GDM1 (cell line): Measurements from ENCODE around the gene MRPS2.
A peak's percentile ranks its signal among the peaks of the same experiment; 100 is the strongest.

Experiments used
- DNase-seq: peaks from one replicate; lab custom pipeline; 2025; lab: John Stamatoyannopoulos, UW

MRPS2 gene

GRCh38 chr9:135480940-135481310 is 19.6 kb upstream of the MRPS2 start:
- no peak for DNase-seq

DNA sequence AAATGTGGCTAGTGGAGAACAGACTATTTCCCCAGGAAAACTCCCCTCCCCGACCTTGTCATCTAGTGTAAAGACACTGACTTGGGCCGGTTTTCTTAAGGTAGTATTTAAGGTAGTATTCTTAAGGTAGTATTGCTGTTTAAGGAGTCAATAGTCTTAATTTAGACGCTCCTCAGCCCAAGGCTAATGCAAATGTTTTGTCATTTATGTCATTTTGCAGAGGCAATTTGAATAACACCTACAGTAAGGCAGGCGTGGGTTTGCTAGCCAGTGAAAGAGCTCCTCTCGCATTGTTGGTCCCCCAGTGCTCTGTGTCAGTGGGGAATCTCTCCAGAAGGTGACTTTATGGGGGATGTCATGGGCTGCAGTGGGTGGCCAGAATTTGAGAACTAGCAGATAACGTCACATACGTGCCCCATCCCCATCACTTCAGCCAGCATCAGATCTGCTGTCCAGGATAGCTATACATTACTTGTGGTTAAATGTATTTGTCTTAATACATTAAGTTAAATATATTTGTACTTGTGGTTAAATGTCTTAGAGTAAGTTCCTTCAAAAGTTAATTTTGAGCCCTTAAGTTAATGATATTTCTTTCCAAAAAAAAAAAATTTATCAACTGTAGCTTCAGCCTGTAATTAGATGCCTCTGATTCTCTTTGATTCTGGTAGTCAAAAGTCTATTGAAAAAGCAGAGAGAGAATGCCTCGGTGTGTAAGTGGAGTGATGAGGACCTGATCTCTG is 18.3 kb upstream of the MRPS2 start:
- DNase-seq, result no peak

DNA sequence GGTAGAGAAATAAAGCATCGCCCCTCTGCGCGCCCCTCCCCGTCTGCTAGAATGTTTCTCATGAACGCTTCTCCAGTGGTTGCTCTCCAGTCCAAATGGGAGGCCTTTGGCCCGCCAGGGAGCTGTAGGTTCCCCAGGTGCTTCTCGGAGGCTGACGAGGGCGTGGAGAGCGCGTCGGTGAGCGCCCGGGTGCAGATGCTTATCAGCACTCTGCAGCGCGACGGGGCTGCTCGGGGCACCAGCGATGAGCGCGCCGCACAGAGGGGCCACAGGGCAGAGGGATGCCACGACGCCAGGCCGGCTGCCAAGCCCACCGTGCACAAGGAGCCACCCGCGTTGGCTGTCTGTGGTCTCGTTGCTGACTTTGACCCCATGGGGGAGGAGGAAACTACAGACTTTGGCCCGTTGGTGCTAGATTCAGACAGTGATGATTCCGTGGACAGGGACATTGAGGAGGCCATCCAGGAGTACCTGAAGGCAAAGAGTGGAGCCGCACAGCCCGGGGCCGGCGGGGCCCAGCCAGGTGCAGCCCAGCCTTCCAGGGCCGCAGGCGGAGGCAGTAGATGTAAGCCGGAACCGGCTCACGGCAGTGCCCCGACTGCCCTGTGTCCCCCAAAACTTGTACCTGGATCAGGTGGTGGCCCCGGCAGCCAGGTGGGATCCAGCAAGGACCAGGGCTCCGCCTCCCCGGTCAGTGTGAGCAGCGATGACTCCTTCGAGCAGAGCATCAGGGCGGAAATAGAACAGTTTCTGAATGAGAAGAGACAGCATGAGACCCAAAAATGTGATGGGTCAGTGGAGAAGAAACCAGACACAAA is 15.8 kb upstream of the MRPS2 start:
- DNase-seq, result no peak

GRCh38 chr9:135485385-135485784 is 15.1 kb upstream of the MRPS2 start:
- DNase-seq, result no peak

DNA sequence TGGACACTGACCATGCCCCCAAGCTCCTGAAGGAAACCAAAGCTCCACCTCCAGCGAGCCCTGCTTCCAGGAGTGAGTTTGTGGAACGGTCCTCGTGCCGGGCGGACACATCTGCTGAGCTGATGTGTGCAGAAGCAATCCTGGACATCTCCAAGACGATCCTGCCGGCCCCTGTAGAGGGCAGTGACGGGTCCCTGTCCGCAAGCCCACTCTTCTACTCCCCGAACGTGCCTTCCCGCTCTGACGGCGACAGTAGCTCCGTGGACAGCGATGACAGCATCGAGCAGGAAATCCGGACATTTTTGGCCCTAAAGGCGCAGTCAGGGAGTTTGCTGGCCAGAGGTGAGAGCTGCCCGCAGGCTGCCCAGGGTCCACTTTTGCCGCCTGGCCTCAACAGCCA is 14.7 kb upstream of the MRPS2 start:
- DNase-seq, result no peak

DNA sequence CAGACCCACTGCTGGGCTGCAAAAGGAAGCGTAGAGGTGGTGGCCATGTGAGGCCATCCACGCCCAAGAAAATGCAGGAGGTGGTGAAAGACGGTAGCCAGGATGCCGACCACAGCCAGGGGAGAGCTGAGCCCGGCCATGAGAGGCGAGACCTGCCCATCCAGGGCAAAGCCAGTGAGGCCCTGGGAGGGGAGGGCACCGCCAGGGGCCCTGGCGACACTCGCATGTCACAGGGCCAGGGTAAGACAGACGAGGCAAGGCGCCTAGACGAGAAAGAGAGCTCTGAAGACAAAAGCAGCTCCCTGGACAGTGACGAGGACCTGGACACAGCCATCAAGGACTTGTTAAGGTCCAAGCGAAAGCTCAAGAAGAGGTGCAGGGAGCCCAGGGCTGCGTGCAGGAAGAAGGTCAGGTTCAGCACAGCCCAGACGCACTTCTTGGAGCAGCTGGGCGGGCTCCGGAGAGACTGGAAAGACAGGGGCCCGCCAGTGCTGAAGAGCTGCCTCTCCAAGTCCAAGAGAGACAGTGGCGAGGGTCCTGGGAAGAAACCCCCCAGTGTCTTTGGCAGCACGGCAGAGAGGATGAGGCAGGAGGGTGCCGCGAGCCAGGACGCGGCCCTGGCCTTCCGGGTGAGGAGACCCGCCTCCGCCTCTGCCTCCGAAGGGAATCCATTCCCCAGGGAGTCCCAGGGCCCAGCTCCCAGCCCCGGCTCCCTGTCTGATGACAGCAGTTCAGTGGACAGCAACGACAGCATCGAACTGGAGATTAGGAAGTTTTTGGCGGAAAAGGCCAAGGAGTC is 14.0 kb upstream of the MRPS2 start:
- no peak for DNase-seq

GRCh38 chr9:135487281-135488012 is 13.0 kb upstream of the MRPS2 start:
- DNase-seq, result no peak

DNA sequence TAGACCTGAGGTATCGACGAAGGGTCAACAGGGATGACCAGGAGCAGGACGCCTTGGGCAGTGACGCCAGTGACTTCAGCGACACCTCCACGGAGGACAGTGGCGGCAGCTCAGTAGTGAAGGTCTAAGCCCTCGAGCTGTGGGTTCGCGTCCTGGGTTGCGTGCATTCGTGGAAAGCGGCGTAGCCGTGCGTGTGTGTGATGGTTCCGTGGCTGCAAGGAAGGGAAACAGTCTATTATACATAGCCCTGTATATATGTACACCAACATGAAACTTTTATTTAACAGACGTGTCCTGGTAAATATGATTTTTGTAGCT is 12.5 kb upstream of the MRPS2 start:
- no peak for DNase-seq

DNA sequence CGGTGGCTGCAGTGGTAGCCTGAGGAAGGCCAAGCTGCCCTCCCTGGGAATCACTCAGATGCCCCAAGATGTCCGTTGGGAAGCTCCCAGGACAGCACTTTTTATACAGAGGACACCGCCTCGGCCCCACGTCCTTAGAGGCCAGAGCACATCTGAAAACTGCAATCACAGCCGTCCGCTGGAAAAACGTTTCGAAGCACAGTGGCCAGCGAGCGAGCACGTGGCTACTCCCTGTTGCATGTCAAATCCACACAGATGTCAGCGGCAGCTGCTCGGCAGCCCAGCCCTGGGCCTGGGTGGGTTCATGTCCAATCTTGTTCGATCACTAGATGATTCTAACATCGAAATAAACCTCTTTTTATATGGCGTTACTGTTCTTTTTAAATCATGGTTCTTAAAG is 12.0 kb upstream of the MRPS2 start:
- DNase-seq, result no peak

GRCh38 chr9:135489188-135489906 is 11.1 kb upstream of the MRPS2 start:
- DNase-seq, result no peak

- no peak for DNase-seq
Measured at GRCh38 chr9:135490166-135490870, 10.2 kb upstream of the MRPS2 start.

DNA sequence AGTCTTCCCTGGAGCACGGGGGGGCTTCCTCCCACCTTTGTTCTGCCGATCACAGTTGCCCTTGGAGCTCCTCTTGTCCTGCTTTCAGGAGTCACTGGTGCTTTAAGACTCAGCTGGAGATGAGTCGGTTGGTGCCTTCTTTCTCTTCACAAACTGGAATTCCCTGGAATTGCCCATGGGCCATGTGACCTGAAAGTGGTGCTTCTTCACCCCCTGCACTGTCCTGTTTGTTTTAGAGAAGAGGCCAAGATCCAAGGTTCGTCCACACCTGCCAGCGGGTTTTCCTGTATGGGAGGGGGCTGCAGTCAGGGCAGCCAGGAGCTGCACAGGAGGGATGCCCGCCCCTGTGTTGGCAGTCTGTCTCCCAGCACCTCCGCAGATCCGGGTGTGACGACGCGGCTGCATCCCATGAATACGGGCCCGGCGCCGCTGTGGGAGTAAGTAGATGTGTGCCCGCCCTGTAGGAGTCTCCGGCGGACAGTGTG is 9.5 kb upstream of the MRPS2 start:
- no peak for DNase-seq

GRCh38 chr9:135491764-135492163 is 8.7 kb upstream of the MRPS2 start:
- no peak for DNase-seq

DNA sequence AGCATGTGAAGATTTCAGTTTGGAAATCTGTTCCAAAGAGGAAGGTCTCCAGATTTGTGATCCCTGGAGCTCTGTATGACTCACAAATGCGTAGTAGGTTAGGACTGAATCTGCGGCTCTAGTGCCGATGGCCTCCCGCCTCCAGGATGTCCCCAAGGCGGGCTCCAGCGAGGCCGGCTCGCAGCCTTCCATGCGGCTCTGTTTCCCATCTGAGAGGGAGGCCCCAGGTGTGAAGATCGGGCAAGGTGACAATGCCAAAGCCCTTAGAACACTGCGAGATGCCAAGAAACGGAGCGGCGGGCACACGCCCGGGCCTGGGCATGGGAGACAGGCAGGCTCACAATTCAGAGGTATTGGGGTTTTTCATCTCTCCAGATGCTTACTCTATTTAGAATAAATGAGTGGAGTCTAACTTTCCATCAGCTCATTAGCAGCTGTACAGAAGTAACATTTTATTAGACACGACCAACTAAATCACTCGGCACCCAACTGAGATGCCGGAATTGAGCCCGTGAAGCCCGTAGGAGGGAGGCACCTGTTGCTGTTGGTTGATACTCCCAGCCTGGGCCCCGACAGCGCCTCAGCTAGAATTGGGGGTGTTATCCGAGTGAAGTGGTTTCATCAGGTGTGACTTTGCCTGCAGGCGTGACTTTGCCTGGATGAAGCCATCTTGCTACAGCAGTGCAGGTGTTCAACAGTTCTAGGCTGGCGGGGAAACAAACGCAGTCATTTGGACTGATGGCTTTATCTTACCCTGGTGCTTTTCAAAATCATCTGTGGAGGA is 7.4 kb upstream of the MRPS2 start:
- DNase-seq, result no peak

DNA sequence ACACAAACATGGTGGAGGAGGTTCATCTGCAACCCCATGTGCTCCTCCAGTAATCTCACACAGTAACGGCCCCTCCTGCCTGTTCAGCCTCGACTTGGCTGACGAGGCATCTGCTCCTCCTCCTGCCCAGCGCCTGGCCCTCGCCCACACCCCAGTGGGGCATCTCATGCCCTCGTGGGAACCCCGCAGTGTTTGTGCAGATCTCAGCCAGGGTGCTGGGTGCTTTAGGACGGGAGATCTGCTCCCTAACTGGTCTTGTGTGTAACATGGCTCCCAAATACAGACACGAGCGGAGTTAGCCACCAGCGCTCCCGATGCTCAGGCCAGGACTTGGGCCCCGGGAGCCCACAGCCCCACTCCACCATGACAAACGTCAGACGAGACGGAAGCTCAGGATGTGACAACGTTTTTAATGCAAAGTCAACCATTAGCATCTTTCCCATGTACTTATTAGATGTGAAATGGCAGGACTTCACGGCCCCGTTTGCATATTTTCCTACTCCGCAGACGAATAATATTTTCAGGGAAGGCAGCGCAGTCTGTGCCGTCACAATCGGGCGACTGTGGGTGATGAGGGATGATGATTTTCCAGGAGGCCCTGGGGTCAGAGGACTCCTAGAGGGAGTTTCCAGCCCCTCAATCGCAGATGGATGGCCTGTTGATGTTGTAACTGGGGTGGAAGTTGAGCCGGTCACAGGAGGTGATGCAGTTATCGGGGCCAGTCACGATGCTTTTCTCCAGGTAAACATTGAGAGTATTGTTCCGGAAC is 5.5 kb upstream of the MRPS2 start:
- DNase-seq, result no peak

DNA sequence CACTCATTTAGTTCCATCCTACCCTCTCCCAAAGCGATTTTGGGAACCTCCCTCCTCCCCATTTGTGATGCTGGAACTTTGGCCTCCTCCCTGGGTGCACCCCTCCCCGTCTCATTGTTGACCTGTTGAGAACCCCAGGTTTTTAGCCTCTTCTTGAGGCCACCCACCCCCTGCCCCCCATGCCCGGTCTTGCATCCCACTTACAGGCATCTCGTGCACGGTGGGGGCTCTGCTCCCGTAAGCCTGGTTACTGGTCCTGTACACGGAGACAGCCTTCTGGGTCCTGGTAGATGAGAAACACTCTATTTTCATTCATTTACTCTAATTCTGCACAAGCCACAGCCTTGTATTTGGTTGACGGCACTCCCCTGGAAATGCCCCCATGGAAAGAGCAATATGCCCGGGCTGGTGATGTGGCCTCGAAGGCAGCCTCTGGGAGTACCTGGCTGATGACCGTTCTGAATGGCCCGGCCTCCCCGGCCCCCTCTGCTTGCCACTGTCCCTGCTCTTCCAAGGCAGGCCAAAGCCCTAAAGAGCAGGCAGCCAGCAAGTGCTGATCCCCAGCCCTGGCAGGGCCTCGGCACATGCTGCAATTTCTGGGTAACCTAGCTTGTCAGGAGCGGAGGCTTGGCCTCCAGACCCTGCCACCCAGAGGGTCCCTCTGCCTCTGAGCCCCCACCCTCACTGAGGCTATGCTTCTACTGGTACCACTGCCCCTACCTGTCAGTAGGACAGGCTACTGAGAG is 1.9 kb upstream of the MRPS2 start:
- no peak for DNase-seq

DNA sequence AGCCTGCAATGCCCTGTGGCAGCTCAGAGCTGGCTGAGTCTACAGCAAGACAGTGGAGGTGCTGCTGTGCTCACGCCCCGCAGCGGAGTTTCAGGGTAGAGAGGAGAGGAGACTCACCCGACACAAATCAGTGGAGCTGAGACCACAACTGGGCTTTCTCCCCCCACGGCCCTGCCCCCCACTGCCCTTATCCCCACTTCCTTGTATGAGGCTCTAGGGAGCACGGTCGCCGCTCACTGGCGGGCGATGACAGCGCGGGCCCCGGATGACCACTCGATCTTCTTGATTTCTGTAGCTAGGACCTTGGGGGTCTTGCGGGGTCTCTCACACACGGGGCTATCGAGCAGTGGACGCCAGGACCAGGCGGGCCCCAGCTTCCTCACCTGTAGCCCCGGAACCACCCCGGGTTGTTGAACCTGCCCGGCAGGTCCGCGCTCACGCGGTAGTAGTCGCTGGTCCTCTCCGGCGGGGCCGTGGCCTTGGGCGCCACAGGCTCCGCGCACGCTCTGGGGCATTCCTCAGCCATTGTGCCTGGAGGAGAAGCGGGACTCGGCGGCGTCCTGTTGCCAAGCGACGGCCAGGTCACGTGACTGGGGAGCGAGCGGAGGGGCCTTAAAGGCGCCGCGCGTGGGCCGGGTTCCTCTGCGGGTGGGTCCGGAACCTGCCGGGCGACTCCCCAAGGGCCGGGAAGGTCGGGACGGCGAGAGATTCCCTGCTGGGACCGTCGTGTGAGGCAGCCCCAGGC is 984 bp upstream of the MRPS2 start:
- DNase-seq, result peak; percentile 56

- DNase-seq, result no peak
Measured at GRCh38 chr9:135500071-135500524, 384 bp upstream of the MRPS2 start.
